HG02798 (cell line): Measurements from ENCODE around the gene GPR137C.
"Not testable (repeated sequence)": the region's sequence is repeated elsewhere in the genome, so short reads cannot be mapped to it uniquely, and the experiment has no call there.

Experiments used
- ATAC-seq: cut with Tn5 transposase; IDR thresholded peaks from one replicate; pipeline ENCODE4 v1.9.1; 2021; ENCODE audit warnings: mild to moderate bottlenecking; ENCODE audit not compliant: unreplicated experiment, poor library complexity

The GPR137C gene

GRCh38 chr14:52558688-52559087 lies 6.1 kb downstream of the GPR137C start:
- no peak for ATAC-seq

- ATAC-seq, result no peak
Measured at GRCh38 chr14:52563120-52563519, 10.5 kb downstream of the GPR137C start.

GRCh38 chr14:52568454-52568853 lies 15.8 kb downstream of the GPR137C start:
- not testable (repeated sequence) for ATAC-seq

GRCh38 chr14:52575858-52576257 lies 23.2 kb downstream of the GPR137C start:
- ATAC-seq, result no peak

- no peak for ATAC-seq
Measured at GRCh38 chr14:52583544-52583943, 30.9 kb downstream of the GPR137C start.

GRCh38 chr14:52589646-52590045 lies 37.0 kb downstream of the GPR137C start:
- no peak for ATAC-seq

- no peak for ATAC-seq
Measured at GRCh38 chr14:52590318-52590717, 37.7 kb downstream of the GPR137C start.

GRCh38 chr14:52596320-52596719 lies 43.7 kb downstream of the GPR137C start:
- no peak for ATAC-seq

GRCh38 chr14:52596861-52597260 lies 44.2 kb downstream of the GPR137C start:
- no peak for ATAC-seq

- ATAC-seq, result no peak
Measured at GRCh38 chr14:52598568-52598967, 45.9 kb downstream of the GPR137C start.

GRCh38 chr14:52599974-52600373 lies 47.3 kb downstream of the GPR137C start:
- ATAC-seq, result no peak

GRCh38 chr14:52602131-52602530 lies 49.5 kb downstream of the GPR137C start:
- ATAC-seq, result no peak

- ATAC-seq, result no peak
Measured at GRCh38 chr14:52607061-52607460, 54.4 kb downstream of the GPR137C start.

- no peak for ATAC-seq
Measured at GRCh38 chr14:52609445-52610044, 56.9 kb downstream of the GPR137C start.

GRCh38 chr14:52610187-52610586 lies 57.6 kb downstream of the GPR137C start:
- ATAC-seq, result no peak

- ATAC-seq, result no peak
Measured at GRCh38 chr14:52618602-52619001, 66.0 kb downstream of the GPR137C start.

GRCh38 chr14:52619687-52620086 lies 67.1 kb downstream of the GPR137C start:
- ATAC-seq, result no peak

GRCh38 chr14:52640137-52640536 lies 87.5 kb downstream of the GPR137C start:
- ATAC-seq, result no peak

GRCh38 chr14:52641745-52642144 lies 89.1 kb downstream of the GPR137C start:
- ATAC-seq, result no peak

- no peak for ATAC-seq
Measured at GRCh38 chr14:52649511-52649910, 96.9 kb downstream of the GPR137C start.

GRCh38 chr14:52650774-52651173 lies 98.1 kb downstream of the GPR137C start:
- ATAC-seq, result no peak

GRCh38 chr14:52656905-52657304 lies 104.3 kb downstream of the GPR137C start:
- ATAC-seq, result no peak

GRCh38 chr14:52660325-52660724 lies 107.7 kb downstream of the GPR137C start:
- no peak for ATAC-seq
